BJ (cell line): ENCODE results near the gene CHD9. TPM values are rescaled to one million over a fixed set of nuclear protein-coding genes. Genes with fewer than 3 reads are reported as not detected.

Experiments used
- CTCF ChIA-PET: fragments of 350-600 bp; formaldehyde crosslinking; extraction: SDS; loops from one replicate; lab custom pipeline; 2021; ENCODE audit warnings: antibody characterized with exemption, inconsistent platforms; lab: Yijun Ruan, JAX
- POLR2A ChIA-PET: fragments of 300-600 bp; sonication (Branson Sonifier 250); formaldehyde crosslinking; extraction: SDS; loops from one replicate; lab custom pipeline; 2021; ENCODE audit warnings: antibody characterized with exemption; lab: Charles Lee
- DNase-seq: peaks from one replicate; pipeline ENCODE4 v3.0.0-alpha.2; 2011; ENCODE audit warnings: low read depth
- H3K27me3 ChIP-seq: 2 replicates; pipeline ENCODE4 v1.6.0; 2011; ENCODE audit warnings: low read length; ENCODE audit not compliant: control insufficient read depth, insufficient read depth
- H3K36me3 ChIP-seq: 2 replicates; pipeline ENCODE4 v1.5.1; 2011; ENCODE audit warnings: low read length; ENCODE audit not compliant: control insufficient read depth, insufficient read depth
- H3K4me3 ChIP-seq: 2 replicates; pipeline ENCODE4 v1.5.1; 2011; ENCODE audit warnings: low read depth, mild to moderate bottlenecking, control low read depth, low read length
- polyA plus RNA-seq: library from polyadenylated mRNA; depleted of rRNA; stranded (reverse); fragments of >200 nt; gene quantifications from 2 replicates; pipeline ENCODE4 v1.2.3, GENCODE V29; 2011
- TF ChIP-seq, protein P1 (sequence below): IDR thresholded peaks from 2 replicates; pipeline ENCODE4 v1.5.1; 2011; ENCODE audit warnings: low read depth, mild to moderate bottlenecking, control low read depth, inconsistent platforms, low read length, moderate library complexity; ENCODE audit not compliant: insufficient read depth

CHD9 gene
- polyA plus RNA-seq, 1 experiment = 13.1 TPM

DNA sequence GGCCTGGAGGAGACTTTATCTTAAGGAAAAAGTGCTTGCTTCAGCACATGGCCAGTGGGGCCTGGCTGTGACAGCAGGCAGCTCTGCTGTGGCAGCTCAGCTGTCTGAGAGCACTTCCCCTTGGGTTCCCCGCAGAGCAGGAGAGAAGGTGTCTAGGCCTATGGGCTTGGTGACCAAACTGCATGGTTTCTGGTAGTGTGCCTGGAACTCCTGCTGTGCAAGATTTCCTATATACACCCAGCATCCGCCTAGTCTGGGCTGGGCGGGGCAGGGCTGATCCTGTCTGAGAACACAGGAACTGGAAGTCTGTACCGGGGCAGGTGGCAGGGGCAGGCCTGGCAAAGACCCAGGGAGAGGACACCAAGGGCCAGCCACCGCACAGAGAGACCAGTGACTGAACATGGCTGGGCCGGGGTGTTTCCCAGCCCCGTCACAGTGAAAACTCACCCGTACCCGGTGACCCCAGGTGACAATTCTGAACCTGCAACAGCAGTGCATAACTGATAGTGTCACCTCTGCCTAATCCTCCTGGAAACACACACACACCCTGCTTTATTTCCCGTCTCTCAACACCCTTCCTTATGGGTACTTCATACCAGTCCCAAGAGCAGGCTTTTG lies 39.3 kb downstream of the CHD9 start:
- ChIA-PET POLR2A (no interaction called here), CTCF (interaction anchor here (2.2 kb wide), 1 partner anchor 39 kb away, joined by 7 read pairs; the partner anchor contains the start of gene CHD9)
- TF ChIP-seq, protein P1, sequence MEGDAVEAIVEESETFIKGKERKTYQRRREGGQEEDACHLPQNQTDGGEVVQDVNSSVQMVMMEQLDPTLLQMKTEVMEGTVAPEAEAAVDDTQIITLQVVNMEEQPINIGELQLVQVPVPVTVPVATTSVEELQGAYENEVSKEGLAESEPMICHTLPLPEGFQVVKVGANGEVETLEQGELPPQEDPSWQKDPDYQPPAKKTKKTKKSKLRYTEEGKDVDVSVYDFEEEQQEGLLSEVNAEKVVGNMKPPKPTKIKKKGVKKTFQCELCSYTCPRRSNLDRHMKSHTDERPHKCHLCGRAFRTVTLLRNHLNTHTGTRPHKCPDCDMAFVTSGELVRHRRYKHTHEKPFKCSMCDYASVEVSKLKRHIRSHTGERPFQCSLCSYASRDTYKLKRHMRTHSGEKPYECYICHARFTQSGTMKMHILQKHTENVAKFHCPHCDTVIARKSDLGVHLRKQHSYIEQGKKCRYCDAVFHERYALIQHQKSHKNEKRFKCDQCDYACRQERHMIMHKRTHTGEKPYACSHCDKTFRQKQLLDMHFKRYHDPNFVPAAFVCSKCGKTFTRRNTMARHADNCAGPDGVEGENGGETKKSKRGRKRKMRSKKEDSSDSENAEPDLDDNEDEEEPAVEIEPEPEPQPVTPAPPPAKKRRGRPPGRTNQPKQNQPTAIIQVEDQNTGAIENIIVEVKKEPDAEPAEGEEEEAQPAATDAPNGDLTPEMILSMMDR = no peak

DNA sequence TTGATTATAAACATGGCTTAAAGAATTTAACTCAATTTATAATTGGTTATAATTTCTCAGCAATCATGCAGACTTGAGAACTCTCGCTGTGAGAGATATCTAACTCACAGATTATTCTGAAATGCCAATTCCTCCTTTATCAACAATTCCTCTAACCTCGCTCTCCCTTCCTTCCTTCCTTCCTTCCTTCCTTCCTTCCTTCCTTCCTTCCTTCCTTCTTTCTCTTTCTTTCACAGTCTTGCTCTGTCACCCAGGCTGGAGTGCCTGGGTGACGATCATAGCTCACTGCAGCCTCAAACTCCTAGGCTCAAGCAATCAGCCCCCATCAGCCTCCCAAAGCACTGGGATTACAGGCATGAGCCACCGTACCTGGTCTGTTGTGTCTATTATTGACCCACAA lies 42.4 kb downstream of the CHD9 start:
- TF ChIP-seq, protein P1 = no peak
- no peak for DNase-seq
- Histone ChIP-seq H3K4me3 (no peak overlapping the region), H3K27me3 (no peaks in the 10 kb centered on the region), H3K36me3 (no peaks in the 10 kb centered on the region)
- POLR2A ChIA-PET = no interaction called here
- CTCF ChIA-PET = no interaction called here

More for the DNA sequence above, 39.3 kb downstream of the CHD9 start:
- no peak overlapping the region for H3K4me3 ChIP-seq
- H3K36me3 ChIP-seq = no peaks in the 10 kb centered on the region
- H3K27me3 ChIP-seq = no peaks in the 10 kb centered on the region
- no peak for DNase-seq

DNA sequence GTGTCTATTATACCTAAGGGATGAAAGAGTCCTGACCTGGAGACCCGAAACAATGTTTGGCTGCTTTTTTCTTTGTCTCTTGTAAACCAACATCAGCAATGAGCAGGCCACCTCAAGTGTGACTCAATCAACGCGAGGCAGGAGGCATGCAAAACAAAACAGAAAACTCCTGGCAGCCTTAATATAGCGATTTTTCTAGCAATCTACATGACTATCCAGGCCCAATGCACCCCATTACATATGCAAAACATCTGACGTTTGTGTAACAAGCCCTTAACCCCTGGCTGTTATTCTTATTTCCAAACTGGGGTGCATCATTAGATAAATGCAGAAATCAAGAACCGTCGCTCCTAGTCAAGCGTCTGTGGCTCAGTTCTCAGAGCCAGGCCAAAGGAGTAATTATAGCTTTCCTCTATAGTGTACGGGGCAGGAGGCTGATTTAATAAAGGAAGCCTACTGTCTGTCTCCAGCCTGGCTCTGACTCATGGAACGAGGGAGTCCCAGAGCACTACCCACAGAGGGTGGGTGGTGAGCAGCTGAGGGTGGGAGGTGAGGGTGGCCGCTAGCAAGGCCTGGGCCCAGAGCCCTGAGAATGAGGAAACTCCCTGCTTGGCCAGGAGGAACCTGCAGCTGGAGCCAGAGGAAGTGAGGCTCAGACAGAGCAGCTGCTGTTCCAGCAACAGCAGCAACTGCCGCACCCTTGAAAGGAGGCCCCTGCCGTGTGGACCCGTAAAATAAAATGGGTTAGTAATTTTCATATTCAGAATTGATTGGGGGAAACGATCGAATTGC lies 43.9 kb downstream of the CHD9 start:
- Histone ChIP-seq H3K27me3 (no peaks in the 10 kb centered on the region), H3K36me3 (no peaks in the 10 kb centered on the region), H3K4me3 (peak overlapping the region; percentile 33; the same call in 1 of the 2 replicates)
- TF ChIP-seq, protein P1 = no peak
- peak; percentile 65 for DNase-seq
- ChIA-PET CTCF (interaction anchor here (0.6 to 3.2 kb wide), 3 partner anchors 13 to 44 kb away, joined by 3 to 16 read pairs (median 3); partner anchors contain the start of gene CHD9), POLR2A (interaction anchor here (0.6 kb wide), 1 partner anchor 71 kb away, joined by 8 read pairs; no protein-coding TSS in a partner anchor)

DNA sequence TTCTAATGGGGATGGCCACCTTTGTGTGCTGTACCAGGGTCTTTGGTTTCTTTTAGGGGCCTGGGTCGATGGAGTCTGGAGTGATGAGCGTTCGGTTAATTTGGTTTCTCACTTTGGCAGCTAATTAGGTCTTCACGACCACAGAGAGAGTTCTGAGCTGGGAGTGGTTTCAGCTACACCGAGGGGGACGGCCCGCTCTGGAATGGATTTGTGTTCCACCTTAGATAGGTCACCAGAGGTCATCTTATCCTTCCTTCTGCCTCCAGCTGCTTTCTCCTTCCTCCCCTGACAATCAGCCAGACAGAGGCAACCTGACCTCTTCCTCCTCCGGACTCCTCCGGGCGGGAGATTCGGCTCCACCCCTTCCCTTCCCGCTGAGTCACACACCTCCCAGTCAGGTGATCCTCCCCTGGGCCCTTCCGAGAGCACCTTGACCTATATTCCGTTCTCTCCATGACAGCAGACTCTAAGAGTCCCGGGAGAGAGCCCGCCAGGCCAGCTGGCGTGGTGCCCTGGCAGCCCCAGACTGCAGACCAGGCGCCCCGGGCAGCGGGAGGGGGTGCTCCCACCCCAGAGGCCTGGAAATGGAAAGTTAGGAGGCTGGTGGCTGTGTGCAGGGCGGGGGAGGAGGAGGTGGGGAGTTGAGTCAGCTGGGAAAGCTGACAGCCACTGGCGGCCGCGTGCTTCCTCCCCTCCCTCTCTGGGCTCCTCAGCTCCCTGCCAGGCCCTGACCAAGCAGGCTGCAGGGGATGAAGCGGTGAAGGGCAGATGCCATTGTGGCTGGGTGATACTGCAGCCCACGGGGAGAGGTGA lies 44.7 kb downstream of the CHD9 start:
- H3K36me3 ChIP-seq = no peaks in the 10 kb centered on the region
- peak overlapping the region; percentile 33 for H3K4me3 ChIP-seq
- POLR2A ChIA-PET = interaction anchor here (0.6 kb wide), 1 partner anchor 71 kb away, joined by 8 read pairs; no protein-coding TSS in a partner anchor
- peak; percentile 49 for DNase-seq
- TF ChIP-seq, protein P1 = no peak
- CTCF ChIA-PET = interaction anchor here (1.0 to 3.2 kb wide), 3 partner anchors 13 to 108 kb away, joined by 3 to 16 read pairs (median 7); partner anchors contain the start of gene CHD9
- no peaks in the 10 kb centered on the region for H3K27me3 ChIP-seq
